GM21786 (cell line): Measurements from ENCODE around the gene VENTX.

Experiments
- ATAC-seq: cut with Tn5 transposase; IDR thresholded peaks from one replicate; pipeline ENCODE4 v1.9.1; 2021; ENCODE audit not compliant: unreplicated experiment

VENTX gene

DNA sequence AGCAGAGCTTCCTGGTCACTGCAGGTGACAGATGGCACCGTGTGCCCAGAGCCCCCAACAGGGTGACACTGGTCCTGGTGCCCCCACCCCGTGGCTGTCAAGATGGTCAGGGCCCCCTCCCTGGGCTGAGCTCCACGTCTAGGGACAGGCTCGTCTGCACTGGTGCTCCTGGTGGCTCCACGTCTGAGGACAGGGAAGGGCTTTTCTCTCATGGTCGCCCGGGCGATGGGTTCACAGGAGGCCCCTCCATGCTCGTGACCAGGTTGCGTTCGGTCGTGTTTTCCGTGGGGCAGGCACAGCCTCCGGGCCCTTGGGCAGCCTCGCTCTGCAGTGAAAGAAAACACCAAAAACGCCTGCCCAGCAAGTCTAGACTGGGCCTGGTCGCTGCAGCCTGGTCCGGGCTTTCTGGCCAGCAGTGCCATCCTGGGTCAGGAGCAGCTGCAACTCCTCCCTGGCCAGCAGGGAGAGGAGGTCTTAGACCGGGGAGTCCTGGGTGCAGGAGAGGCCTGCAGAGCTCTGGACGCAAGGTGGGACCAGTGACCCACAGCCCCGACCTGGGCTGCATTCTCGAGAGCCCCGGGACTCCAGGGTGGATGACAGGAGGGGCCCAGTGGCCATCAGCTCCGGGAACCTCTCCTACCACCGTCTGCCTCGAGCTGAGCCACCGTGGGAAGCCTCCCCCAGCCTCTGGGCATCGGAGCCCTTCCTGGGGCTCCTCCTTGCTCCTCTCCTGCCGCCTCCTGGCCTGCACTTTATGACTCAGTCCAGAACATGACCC lies 35.5 kb upstream of the VENTX start:
- ATAC-seq, result no peak

DNA sequence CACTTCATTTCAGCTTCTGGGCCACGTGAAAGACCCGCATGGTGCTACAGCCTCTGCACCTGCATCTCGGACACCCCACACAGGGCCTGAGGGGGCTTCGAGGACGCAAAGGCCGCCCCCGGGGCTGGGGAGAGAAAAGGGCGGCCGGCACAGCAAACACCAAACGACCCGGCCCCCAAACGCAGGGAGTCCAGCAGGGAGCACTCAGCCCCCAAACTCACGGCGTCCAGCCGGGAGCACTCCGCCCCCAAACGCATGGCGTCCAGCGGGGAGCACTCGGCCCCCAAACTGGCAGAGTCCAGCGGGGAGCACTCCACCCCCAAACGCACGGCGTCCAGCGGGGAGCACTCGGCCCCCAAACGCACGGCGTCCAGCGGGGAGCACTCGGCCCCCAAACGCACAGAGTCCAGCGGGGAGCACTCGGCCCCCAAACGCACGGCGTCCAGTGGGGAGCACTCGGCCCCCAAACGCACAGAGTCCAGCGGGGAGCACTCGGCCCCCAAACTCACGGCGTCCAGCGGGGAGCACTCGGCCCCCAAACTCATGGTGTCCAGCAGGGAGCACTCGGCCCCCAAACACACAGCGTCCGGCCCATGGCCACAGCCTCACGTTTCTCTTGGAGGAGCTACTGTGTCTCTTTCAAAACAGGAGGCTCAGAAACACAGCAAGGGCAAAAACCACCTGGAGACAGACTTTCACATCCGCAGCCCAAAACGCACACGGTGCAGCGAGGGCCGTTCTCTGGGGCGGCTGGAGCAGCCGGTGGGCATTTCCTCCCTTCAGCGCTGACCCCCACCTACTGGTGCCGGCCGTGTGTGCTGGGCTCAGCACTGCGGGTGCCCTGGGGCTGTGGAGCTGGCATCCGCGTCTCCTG lies 34.6 kb upstream of the VENTX start:
- no peak for ATAC-seq

DNA sequence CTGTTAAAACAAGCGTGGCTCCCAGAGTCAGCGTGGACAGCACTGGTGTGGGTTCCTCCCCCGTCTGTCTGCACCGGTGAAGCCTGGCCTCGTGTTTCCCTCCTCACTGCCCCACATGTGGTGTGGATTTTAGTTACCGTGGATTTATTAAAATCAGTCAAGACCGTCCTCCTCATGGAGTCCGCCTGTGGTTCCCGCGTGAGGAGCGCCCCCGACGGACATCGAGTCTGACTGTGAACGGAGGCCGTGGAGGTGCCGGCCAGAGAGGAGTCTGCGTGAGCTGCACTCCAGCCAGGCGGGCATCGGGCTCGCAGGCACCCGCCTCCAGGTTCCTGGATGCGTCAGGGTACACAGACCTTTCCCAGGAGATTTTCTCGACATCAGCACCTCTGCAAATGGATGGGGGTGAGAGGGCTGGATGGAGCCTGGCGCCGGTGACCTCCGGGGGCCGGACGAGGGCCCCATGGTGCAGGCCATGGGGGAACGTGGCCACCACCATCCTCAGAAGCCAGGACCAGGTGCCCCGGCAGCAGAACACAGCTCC lies 33.9 kb upstream of the VENTX start:
- ATAC-seq, result no peak

DNA sequence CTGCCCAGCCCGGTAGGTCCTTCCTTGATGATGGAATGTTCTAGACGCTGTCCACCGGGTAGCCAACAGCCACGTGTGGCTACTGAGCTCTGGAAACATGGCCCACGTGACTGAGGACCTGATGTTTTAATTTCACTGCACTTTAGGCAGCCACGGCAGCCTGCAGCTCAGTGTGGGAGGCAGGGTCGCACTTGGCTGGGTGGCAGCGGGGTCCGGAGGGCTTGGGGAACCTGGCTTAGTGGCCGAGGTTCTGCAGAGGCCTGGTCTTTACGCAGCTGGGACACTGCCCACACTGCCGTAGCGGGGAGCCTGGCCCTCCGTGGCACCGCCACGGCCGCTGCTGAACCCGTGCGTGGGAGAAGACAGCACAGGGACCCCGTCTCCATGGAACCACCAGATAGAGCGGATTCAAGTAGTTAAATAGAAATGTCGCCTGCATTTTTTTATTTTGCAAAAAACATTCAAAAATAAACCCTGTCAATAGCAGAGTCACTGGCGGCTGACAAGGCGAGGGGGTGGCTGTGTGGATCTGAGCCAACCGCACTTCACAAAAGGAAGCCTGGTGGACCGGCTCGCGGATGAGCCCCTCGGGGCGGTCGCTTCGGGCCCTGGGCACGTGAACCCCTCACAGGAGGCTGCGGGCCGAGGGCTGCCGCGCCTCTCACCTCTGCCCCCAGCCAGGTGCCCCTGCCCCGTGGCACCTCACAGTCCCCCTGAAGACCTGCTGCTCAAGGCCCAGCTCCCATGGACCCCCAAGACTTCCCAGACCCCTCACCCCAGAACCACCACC lies 33.2 kb upstream of the VENTX start:
- no peak for ATAC-seq

DNA sequence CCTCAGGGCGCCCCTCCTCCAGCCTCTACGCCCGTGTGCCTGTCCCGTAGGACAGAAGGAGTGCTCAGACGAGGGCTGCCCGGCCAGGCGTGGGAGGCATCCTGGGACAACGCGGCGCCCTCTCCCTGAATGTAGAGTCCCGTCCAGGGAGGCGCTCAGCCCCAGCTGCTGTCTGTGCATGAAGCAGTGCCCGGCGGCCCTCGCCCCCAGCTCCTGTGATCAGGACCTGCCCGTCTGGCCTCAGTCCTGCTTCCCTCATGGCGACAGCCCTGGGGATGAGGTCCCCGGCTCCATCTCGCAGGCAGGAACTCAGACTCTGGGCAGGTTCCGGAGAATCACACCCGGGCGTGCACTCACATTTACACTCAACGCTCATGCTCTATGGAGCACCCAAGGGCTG lies 32.5 kb upstream of the VENTX start:
- no peak for ATAC-seq

DNA sequence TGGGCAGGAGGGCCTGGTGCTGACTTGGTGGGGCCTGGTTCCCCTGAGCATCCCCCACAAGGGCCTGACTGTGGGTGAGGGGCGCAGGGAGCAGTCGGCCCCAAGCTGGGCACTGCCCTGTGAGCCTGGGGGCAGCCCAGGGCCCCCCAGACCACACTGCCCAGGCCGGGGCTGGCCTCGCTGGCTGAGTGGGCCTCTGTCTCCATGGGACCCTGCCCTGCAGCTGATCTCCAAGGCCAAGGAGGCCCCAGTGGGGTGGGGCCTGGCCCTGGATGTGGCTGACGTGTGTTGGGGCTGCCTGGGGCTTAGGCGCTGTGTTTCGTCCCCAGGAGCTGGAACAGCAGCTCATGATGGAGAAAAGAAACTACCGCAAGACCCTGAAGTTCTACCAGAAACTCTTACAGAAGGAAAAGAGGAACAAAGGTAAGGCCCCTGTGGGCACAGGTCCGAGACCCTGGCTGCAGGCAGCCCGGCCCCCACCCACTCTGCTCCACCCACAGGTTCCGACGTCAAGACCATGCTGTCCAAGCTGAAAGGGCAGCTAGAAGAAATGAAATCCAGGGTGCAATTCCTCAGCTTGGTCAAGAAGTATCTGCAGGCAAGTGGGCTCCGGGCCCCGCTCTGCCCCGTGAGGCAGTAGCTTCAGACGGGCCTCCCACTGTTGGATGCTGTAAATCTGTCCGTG lies 31.2 kb upstream of the VENTX start:
- no peak for ATAC-seq

GRCh38 chr10:133207041-133207600 lies 30.5 kb upstream of the VENTX start:
- ATAC-seq, result no peak

DNA sequence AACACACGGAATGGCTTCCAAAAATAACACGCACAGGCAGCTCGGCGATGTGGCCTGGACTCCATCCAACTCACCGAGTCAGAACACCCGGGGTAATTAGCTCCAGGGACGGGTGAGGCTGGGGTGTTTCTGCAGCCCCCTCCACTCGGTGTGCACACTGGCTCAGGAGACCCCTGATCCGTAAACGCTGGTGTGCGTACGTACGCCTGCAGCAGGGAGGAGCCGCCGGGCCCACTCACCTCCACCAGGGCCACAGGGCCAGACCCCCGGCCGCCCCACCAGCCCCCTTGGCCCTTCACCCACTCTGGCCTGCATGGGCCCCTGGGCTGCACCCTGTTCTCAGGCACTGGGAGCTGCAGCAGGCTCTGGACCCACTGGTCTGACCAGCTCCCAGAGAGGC lies 30.0 kb upstream of the VENTX start:
- no peak for ATAC-seq

DNA sequence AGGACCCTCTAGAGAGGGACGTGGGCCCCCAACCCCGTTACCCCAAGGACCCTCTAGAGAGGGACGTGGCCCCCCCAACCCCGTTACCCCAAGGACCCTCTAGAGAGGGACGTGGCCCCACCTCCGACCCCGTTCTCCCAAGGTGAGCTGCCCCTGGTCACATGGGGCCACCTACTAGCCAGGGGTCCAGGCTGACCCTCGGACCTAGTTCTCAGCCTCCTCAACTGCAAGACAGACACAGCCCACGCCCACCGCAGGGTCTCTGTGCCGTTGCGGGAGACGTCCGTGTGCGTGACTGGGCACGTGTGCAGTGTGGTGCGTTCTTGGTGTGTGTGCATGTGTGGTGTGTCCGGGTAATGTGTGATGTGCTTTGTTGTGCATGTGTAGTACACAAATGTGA lies 29.2 kb upstream of the VENTX start:
- ATAC-seq, result no peak

- ATAC-seq, result no peak
Observed at GRCh38 chr10:133209117-133209516, 28.5 kb upstream of the VENTX start.

DNA sequence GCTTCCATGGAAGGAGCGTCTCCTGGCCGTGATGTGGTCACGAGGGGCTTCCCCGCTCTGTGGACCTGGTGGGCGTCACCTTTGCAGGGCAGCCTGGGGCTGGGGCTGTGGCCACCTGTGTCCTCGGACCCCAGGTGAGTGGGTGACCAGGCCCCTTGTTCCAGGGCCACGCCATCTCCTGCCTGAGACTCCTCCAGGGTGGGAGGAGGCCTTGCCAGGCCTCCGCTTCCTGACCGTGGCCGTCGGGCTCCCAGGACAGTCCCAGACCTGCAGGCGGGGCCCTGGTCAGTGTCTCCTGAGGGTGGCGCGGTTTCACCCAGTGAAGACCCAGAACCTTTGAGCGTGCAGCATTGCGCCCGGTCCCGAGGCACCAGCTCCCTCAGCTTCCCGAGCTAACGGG lies 28.0 kb upstream of the VENTX start:
- no peak for ATAC-seq

GRCh38 chr10:133210398-133211140 lies 27.1 kb upstream of the VENTX start:
- ATAC-seq, result no peak

DNA sequence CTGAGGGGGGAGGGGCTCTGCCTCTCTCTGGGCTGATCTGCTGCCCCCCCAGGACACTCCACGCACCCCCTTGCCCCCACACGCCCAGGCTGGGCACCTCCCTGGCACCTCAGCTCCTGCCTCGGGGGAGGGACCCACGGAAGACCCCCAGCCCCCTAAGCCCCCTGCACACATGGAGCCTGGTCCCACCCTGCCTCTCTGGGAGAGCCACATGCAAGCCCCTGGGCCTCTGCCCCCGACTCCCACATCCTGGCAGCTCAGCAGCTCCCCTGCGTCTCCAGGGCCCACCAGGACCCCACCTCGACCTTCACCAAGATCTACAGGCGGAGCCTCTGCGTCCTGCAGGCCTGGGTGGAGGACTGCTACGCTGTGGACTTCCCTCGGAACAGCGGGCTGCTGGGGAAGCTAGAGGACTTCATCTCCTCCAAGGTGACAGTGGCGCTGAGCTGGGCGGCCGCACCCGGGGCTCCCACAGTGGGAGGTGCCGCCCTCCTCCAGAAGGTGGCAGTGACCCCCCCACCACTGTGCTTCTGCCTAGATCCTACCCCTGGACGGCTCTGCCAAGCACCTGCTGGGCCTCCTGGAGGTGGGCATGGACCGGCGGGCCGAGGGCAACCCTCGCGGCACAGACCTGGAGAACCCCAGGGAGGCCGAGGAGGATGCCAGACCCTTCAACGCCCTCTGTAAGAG lies 26.4 kb upstream of the VENTX start:
- no peak for ATAC-seq

DNA sequence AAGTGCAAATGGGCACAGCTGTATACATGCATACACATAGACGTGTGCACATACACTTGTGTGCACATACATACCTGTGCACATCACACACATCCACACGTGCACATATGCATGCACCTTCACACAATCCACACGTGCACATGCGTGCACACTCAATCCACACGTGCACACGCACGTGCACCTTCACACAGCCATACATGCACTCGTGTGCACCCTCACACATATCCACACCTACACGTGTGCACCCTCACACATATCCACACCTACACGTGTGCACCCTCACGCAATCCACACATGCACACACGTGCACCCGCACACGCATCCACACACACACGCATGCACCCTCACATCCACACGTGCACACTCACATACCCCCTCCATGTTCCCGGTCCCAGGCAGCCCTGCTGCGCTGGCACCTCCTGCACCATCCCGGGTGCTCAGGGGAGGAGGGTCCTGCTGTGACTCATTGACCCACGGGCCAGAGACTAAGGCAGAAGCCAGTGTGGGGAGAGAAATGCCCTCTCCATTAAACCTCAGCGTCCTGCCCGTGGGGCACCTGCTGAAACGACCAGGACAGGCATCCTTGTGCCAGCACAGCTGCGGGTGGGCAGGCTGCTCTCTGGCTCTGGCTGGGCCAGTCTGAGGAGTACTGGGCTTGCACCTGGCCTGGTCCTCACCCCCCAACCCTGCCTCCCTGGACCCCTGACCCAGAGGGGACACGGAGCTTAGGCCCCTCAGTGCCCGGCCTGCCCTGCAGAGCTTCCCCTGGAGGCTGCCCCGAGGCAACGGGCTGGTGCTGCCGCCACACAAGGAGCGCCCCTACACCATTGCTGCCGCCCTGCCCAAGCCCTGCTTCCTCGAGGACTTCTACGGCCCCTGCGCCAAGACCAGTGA lies 25.4 kb upstream of the VENTX start:
- no peak for ATAC-seq

GRCh38 chr10:133212853-133213494 lies 24.7 kb upstream of the VENTX start:
- ATAC-seq, result no peak

DNA sequence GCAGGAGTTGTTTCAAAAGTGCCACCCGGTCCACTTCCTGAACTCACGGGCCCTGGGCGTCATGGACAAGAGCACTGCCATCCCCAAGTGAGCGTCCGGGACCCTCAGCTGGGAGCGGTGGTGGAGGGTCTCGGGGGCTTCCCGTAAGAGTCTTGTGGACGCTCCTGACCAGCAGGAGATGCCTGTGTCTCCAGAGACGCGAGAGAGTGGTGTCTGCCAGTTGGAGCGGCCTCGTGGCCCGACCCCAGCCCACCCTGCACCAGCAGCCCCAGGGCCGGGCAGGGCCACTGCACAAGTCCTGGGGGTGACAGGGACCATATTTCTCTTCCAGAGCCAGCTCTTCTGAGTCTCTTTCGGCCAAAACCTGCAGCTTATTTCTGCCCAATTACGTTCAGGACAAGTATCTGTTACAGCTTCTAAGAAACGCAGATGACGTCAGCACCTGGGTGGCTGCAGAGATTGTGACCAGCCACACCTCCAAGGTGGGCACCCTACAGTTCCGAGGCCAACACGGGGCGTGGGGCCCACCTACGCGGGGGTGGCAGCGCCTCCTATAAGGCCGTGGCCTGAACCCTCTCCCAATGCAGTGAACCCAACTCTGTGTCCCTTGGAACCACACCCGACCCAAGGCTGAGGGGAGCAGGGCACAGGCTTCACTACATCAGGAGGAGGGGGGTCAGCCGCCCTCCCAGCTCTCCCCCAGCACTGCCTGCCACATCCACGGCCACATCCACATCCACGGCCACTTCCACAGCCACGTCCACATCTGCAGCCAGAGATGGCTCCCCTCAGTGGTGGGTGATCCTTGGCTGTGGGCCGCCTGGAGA lies 23.8 kb upstream of the VENTX start:
- ATAC-seq, result no peak
